GM18868 (cell line): ENCODE measurements around the gene KCNQ1.
"Not testable (repeated sequence)": the region's sequence is repeated elsewhere in the genome, so short reads cannot be mapped to it uniquely, and the experiment has no call there.

ENCODE experiments used
- ATAC-seq: cut with Tn5 transposase; IDR thresholded peaks from one replicate; pipeline ENCODE4 v1.9.1; 2021; ENCODE audit warnings: mild to moderate bottlenecking, moderate library complexity; ENCODE audit not compliant: unreplicated experiment

Gene KCNQ1

DNA sequence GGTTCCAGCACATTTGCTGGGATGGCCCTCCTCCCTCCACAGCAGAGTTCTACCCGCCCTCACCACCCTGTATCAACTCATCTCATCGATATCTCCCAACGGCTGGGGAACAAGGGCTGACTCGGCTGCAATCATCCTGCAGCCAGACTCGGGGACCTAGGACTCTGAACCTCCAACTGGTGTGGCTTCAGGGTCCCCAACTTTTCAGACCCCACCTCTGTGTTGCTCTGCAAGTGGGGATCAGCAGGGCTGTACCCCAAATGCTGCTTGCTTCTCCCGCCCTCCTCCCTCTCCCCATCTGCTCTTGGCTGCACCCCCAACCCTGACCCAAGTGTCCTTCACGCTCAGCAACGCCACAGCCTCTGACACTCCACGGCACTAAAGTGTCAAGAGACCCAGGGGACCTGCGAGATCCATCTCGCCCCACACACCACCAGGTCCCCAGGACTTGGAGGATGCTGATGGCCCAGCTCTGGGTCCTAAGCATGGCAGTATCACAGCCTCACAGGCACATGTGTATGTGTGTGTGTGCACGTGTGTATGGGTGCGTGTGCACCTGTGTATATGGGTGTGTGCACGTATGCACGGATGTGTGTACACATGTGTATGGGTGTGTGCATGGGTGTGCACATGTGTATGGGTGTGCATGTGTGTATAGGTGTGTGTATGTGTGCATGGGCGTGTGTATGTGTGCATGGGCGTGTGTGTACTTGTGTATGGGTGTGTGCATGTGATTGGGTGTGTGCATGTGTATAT, 26.4 kb downstream of the KCNQ1 start:
- no peak for ATAC-seq

DNA sequence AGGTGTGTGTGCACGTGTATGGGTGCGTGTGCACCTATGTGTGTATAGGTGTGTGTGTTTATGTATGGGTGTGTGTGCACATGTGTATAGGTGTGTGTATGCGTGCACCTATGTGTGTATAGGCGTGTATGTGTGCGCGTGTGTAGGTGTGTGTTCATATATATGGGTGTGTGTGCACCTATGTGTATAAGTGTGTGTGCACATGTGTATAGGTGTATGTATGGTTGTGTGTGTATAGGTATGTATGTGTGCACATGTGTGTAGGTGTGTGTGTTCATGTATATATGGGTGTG, 26.9 kb downstream of the KCNQ1 start:
- ATAC-seq = no peak

DNA sequence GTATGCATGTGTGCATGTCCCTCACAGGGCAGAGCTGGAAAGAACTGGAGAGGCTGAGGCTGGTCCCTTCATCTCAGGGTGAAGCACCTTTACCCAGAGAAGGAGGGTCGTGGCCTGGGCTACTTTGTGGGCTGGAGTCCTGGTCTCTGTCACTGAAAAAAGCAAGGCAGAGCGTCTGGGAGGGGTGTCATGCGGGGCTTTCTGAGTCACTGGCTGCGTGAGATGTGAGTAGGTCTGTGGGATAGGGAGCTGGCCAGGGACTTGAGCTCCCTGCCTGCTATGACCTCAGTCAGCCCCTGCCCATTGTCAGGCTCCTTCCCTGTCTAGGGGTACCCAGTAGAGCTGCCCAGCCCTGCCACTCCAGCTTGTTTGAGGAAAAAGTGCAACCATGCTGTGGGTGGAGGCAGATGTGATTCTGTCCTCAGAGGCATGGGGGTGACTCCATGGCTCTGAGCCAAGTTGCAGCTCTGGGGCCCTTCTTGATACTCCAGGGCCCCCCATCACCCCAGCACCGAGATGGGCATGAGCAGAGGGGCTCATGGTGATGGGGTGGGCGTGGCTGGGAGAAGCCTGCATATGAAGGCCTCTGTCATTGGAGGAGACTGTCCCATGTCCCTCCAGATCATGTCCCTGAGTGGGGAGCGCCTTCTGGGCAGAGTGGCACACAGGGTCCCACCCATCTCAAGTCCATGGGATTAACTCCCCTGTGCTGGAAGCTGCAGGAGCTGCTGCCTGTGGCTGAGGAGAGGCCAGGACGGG, 27.8 kb downstream of the KCNQ1 start:
- no peak for ATAC-seq

DNA sequence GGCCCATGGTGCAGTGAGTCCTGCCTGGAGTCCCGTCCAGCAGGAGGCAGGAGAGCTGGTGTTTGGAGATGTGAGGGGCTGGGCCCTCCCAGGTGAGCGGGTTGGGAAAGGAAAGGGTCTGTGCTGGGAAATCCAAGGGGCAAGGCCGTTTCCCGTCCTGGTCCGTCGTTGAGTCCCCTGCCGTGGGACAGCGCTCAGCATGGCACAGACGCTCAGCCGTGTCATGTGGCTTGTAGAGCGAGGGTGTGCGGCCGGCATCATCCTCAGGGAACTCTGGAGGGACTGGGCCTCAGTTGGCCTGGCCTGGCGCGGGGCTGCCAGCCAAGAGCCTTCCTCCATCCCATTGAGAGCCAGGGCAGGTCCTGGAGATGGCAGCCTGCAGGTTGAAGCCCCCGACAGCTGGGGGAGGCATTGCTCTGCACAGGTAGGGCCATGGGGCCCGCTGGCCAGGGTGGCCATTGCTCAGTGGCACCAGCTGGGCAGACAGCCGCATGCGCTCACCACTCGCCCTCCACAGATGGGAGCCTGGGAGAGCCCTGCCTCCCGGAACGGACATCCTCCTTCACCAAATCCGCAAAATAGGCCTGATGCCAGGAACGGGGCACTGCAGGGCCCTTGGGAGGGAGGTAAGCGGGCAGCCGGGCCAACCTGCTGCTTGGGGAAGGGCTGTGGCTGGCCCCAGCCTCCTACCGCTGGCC, 28.7 kb downstream of the KCNQ1 start:
- no peak for ATAC-seq

DNA sequence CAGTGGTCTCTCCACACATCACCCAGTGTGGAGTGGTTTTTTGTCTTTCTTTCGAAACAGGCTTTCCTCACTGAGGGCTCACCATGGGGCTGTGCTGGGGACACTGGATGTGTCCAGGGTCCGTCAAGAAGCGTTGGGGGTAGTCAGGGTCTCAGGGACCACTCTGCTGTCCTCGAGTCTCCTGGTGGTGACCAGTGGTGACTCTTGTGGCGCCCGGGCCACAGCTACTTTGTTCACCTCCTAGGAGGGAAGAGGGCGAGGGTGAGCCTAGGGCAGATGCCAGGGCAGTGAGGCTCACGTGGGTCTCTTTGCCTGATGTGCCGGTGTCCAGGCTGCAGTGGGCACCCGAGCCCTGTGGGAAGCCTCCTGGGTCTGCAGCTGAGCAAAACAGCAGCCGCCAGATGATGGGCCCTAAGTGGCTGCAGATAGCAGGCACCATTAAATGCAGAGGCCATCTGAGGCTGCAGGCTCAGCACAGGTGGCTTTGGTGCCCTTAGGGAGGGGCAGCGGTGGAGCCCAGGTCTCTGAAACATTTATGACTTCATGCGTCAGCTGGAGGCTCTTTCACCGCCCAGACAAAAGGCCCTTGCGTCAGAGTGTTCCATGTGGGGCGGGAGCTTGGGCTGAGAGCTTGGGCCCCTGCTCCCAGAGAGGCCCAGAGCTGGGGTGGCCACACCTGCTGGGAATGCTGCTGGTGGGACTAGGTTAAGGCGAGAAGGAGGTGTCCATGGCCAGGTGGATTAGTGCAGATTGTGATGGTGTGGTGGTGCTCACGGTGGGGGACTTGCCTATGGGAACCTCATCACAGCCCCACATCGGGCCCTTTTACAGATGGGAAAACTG, 29.5 kb downstream of the KCNQ1 start:
- no peak for ATAC-seq

DNA sequence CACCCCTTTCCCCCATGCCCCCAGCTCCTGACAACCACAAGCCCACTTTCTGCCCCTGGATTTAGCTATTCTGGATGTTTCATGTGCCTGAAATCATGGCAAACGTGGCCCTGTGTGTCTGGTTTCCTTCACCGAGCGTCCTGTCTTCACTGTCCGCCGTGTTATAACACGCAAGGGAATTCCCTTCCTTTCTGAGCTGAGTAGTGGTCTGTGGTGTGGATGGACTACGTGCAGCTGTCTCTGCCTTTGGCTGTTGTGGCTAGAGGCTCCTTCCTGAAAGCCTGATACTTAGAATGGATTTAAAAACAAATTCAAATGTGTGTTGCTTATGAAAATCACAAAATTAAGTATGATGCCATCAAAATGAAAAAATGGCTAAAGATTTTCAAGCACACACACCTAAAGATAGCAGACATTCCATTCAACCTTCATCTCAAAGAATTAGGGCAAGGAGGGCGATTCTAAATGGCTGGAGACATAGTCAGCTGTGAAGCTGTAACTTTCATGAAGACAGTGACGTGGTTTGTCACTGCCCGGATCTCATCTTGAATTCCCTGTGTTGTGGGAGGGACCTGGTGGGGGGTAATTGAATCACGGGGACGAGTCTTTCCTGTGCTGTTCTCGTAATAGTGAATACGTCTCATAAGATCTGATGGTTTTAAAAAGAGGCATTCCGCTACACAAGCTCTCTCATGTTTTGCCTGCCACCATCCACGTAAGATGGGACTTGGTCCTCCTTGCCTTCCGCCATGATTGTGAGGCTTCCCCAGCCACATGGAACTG, 30.5 kb downstream of the KCNQ1 start:
- no peak for ATAC-seq

DNA sequence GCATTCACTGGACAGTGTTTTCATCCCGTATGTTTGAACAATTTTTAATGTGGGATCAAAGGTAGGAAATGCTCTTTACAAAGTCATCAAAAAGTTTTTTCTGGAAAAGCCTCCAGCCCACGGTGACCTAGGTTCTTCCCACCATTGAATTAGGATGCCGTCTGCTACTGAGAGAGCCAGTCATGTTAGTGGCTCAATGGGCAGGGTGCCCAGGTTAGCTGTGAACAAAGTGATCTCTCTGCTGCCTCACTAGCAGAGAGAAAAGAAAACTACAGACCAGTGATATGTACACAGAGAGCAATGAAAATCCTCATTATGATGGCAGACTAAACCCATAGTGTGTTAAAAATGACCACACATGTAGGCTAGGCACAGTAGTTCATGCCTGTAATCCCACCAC, 32.4 kb downstream of the KCNQ1 start:
- no peak for ATAC-seq

DNA sequence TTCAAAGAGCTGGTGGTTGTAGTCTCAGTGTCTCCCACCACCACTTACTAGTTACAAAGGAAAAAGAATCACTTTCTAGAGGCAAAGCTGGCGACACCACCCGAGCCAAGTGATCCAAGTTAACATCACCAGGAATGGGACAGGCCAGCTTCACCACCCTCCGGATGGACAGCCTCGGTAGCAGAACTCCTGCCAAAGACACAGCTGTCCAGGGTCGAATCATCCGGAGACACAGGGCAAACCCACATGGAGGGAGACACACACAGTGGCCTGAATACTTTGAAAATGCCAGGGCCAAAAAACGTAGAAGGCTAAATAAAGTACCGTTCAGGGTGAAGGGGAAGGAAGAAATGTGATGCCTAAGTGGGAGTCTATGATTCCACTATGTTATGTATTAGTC, 33.1 kb downstream of the KCNQ1 start:
- no peak for ATAC-seq

DNA sequence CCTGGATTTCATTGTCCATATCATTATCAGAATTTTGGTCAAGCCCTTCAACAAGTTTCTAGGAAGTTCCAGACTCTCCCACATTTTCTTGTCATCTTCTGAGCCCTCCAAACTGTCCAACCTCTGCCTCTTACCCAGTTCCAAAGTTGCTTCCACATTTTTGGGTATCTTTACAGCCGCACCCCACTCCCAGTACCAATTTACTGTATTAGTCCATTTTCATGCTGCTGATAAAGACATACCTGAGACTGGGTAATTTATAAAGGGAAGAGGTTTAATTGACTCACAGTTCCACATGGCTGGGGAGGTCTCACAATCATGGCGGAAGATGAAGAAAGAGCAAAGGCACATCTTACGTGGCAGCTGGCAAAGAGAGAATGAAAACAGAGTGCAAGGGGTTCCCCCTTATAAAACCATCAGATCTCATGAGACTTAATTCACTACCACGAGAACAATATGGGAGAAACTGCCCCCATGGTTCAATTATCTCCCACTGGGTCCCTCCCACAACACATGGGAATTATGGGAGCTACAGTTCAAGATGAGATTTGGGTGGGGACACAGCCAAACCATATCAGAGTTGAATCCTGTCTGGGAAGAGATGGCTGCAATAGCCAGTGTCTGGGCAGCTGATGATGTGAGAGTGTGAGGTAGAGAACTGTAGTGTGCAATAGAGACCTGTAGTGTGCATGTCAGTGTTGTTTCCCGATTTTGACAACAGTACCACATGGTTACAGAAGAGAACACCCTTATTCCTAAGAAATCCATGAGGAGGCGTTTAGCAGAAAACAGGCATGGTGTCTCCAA, 35.5 kb downstream of the KCNQ1 start:
- ATAC-seq = not testable (repeated sequence)

DNA sequence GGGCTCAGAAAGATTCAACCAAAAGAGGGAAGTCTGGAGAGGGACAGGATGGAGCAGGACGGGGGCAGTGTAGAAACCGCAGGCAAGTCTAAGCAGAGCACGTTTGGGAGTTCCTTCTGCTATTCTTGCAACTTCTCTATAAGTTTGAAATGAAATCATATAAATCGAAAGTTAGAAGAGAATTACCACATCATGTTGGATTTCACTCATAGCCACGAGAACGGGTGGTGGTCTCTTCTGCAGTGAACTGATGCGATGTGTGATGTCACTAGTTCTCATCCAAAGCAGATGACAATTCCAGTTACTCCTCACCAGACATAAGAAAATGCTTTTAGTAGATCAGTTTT, 36.0 kb downstream of the KCNQ1 start:
- no peak for ATAC-seq

DNA sequence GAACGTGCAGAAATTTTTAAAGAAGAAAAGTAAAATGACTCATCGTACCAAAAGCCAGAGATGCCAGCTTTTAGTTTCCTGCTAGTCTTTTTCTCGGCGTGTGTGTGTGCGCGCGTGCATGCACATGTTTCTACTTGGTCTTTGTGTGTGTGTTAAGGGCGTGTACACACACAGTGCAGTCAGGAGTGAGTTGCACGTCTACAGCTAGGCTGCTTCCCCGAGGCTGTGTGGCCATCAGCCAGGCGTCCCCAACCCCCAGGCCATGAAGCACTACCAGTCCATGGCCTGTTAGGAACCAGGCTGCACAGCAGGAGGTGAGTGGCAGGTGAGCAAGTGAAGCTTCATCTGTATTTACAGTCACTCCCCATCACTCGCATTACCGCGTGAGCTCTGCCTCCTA, 36.4 kb downstream of the KCNQ1 start:
- no peak for ATAC-seq

DNA sequence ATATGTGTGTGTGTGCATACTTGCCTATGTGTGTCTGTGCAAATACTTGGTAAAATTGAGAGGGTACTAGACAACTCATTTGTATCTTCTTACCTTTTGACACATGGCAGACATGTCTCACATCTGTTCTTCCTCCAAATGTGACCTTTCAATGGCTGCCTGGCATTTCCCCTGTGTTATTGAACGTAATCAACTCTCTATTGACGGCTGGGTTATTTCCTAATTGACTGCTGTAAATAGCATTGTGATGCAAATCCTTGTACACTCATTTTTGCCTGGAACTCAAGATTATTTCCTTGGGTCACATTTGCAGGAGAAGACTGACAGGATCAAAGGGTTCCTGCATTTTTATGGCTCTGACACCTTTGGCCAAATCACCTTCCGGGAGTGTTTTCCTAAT, 37.4 kb downstream of the KCNQ1 start:
- ATAC-seq = no peak

DNA sequence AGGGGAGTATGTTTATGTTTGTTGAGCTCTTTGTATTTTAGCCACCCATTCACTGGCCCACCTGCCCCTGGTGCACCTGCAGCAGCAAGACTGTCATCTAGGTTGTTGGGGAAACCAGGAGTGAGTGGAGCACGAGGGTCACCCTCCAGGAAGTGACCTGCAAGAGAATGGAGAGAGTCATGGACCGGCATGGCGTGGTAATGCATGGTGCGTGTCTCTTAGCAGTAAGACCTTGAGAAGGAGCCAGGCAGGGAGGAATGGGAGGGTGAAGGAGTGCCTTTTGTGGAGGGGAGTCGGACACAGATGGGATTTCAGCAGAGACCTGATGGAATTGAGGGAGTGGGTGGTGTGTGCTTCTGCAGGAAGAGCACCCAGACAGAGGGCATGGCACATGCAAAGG, 37.9 kb downstream of the KCNQ1 start:
- no peak for ATAC-seq

DNA sequence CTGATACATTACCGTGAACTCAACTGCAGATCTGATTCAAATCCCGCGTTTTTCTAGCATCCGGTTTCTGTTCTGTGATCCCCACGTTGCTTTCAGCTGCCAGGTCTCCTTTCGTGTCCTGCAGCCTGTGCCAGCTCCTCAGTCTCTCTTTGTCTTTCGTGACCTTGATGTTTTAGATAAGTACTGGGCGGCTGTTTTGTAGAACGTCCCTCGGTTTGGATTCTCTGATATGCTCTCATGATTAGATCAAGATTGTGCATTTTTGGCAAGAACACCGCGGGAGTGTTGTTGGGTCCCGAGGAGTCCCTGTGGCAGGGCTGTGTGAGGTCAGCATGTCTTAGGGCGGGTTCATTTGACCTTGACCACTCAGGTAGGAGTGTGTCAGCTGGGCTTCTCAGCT, 38.6 kb downstream of the KCNQ1 start:
- ATAC-seq = no peak

DNA sequence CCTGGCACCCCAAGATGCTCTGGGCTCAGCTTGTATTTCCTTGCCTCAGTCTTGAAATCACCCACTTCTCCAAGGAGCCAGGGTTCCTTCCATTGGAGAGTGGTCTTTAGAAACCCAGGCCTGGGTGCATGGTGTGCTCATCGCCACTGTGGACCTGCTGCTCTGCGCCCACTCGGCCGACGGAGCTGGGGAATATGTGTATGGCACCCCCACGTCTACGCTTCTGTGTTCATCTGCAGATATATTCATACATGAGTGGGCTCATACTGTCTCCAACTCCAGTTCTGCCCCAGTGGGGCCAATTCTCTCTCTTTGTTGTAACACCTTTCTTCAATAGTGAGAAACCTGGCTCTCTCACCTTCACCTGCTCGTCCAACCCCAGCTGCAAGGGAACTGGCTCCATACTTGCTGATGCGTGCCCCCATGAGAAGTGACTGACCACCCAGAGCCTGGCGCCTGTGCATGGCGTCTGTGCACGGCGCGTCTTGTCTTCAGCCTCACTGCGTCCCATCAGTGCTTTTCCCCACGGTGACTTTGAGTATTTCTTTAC, 39.8 kb downstream of the KCNQ1 start:
- no peak for ATAC-seq

DNA sequence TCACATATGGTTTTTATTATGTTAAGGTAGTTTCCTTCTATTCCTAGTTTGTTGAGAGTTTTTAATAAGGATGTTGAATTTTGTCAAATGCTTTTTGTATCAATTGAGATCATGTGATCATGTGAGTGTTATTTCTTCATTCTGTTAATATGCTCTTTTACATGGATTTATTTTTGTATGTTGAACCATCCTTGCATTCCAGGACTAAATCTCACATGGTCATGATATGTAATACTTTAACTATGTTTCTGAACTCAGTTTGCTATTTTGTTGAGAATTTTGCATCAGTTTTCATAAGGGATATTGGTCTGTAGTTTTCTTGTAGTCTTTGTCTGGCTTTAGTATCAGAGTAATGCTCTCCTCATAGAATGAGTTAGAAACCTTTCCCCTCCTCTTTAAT, 43.2 kb downstream of the KCNQ1 start:
- ATAC-seq = no peak

DNA sequence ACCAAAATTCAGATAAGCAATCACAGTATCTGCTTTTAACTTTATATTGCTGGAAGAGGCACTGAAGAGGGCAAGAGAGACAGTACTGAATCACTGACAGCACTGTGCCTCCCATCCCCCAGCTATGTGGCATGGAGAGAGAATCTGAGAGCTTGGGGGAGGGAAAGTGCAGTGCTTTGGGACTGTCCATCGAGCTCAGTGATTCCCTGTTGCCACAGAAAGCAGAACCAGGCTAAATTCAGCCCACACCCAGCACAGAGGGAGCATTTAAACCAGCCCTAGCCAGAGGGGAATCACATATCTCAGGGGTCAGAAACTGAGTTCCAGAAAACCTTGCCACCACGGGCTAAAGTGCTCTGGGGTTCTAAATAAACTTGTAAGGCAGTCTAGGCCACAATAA, 44.3 kb downstream of the KCNQ1 start:
- no peak for ATAC-seq

DNA sequence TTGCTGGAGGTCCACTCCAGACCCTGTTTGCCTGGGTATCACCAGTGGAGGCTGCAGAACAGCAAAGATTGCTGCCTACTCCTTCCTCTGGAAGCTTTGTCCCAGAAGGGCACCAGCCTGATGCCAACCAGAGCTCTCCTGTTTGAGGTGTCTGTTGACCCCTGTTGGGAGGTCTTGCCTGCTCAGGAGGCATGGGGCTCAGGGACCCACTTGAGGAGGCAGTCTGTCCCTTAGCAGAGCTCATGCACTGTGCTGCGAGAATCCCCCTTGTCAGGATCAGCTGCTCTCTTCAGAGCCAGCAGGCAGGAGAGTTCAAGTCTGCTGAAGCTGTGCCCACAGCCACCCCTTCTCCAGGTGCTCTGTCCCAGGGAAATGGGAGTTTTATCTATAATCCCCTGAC, 53.1 kb downstream of the KCNQ1 start:
- not testable (repeated sequence) for ATAC-seq

DNA sequence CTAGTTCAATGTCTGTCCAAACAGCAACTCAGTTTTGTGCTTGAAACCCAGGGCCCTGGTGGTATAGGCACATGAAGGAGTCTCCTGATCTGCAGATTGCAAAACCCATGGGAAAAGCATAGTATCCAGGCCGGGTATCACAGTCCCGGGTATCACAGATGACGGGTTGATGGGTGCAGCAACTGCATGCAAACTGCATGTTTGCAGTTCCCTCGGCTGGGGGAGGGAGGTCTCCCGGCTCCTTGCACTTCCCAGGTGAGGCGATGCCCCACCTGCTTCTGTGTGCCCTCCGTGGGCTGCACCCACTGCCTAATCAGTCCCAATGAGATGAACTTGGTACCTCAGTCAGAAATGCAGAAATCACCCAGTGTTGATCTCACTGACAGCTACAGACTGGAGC, 53.9 kb downstream of the KCNQ1 start:
- no peak for ATAC-seq
